GM23338 (cell line): ENCODE measurements around the gene MATCAP1.

ENCODE experiments used
- CREB1 ChIP-seq: fragments of 250-450 bp; sonication (Bioruptor Pico); IDR thresholded peaks from 2 replicates; pipeline ENCODE4 v1.5.0; 2020; ENCODE audit warnings: low read depth, mild to moderate bottlenecking, moderate library complexity
- EZH2 ChIP-seq: fragments of 200-600 bp; sonication (generic); IDR thresholded peaks from one replicate; pipeline ENCODE4 v1.8.0; 2017; ENCODE audit warnings: antibody characterized with exemption, mild to moderate bottlenecking, low read depth; ENCODE audit not compliant: unreplicated experiment
- EZH2phosphoT487 ChIP-seq: fragments of 200-600 bp; sonication (generic); IDR thresholded peaks from one replicate; pipeline ENCODE4 v1.8.1; 2018; ENCODE audit warnings: antibody characterized with exemption; ENCODE audit not compliant: unreplicated experiment
- JUNB ChIP-seq: IDR thresholded peaks from one replicate; pipeline ENCODE4 v1.6.1; 2016; ENCODE audit warnings: antibody characterized with exemption; ENCODE audit not compliant: unreplicated experiment
- NANOG ChIP-seq: IDR thresholded peaks from 2 replicates; pipeline ENCODE4 v1.6.1; 2016; ENCODE audit warnings: antibody characterized with exemption, borderline replicate concordance
- POLR2AphosphoS5 ChIP-seq: IDR thresholded peaks from 2 replicates; pipeline ENCODE4 v1.6.1; 2016; ENCODE audit warnings: antibody characterized with exemption, low read depth
- STAT1 ChIP-seq: IDR thresholded peaks from one replicate; pipeline ENCODE4 v1.6.1; 2016; ENCODE audit warnings: antibody characterized with exemption; ENCODE audit not compliant: unreplicated experiment
- TF ChIP-seq, protein P1 (sequence below), 2 experiments: fragments of 200-600 bp in 1 of 2; sonication (generic) in 1 of 2; conservative IDR thresholded peaks; 2 replicates each; pipeline versions ENCODE4 v1.5.1 to v1.6.1; 2016 to 2017; ENCODE audit warnings: antibody characterized with exemption in 2 of 2, low read depth in 2 of 2, mild to moderate bottlenecking in 2 of 2, moderate library complexity in 1 of 2
- TF ChIP-seq, protein P2 (sequence below): IDR thresholded peaks from 2 replicates; pipeline ENCODE4 v1.6.1; 2016; ENCODE audit warnings: antibody characterized with exemption
- TF ChIP-seq, protein P3 (sequence below): IDR thresholded peaks from one replicate; pipeline ENCODE4 v1.6.1; 2018; ENCODE audit warnings: antibody characterized with exemption; ENCODE audit not compliant: unreplicated experiment

DNA sequence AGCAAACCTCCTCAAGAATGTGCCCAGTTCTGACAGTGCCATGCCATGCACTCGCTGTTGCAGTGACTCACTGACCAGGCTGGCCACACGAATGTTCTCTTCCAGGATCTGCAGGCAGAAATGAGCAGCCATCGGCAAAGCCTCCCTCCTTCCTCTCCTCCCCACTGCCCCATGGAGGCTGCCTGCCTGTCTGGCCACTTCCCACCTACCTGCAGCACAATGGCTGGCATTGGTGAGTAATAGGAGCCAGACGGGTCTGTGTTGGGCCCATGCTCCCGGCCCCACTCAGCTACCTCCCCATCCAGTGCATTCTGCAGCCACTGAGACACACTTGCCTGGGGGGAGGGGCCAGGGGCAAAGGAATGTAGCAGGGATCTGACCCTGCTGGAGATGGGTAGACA, 2.8 kb upstream of the MATCAP1 start:
- TF ChIP-seq EZH2 (no peak), NANOG (no peak), CREB1 (CRISPR knock-in tag) (no peak), POLR2AphosphoS5 (no peak), EZH2phosphoT487 (no peak), JUNB (no peak), STAT1 (no peak)
- TF ChIP-seq, protein P1, sequence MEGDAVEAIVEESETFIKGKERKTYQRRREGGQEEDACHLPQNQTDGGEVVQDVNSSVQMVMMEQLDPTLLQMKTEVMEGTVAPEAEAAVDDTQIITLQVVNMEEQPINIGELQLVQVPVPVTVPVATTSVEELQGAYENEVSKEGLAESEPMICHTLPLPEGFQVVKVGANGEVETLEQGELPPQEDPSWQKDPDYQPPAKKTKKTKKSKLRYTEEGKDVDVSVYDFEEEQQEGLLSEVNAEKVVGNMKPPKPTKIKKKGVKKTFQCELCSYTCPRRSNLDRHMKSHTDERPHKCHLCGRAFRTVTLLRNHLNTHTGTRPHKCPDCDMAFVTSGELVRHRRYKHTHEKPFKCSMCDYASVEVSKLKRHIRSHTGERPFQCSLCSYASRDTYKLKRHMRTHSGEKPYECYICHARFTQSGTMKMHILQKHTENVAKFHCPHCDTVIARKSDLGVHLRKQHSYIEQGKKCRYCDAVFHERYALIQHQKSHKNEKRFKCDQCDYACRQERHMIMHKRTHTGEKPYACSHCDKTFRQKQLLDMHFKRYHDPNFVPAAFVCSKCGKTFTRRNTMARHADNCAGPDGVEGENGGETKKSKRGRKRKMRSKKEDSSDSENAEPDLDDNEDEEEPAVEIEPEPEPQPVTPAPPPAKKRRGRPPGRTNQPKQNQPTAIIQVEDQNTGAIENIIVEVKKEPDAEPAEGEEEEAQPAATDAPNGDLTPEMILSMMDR (conservative IDR thresholded peaks at IDR 0.05; ENCODE audit: low read depth in 2 of 2), result no peak
- TF ChIP-seq, protein P2, sequence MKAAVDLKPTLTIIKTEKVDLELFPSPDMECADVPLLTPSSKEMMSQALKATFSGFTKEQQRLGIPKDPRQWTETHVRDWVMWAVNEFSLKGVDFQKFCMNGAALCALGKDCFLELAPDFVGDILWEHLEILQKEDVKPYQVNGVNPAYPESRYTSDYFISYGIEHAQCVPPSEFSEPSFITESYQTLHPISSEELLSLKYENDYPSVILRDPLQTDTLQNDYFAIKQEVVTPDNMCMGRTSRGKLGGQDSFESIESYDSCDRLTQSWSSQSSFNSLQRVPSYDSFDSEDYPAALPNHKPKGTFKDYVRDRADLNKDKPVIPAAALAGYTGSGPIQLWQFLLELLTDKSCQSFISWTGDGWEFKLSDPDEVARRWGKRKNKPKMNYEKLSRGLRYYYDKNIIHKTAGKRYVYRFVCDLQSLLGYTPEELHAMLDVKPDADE, result no peak
- TF ChIP-seq, protein P3, sequence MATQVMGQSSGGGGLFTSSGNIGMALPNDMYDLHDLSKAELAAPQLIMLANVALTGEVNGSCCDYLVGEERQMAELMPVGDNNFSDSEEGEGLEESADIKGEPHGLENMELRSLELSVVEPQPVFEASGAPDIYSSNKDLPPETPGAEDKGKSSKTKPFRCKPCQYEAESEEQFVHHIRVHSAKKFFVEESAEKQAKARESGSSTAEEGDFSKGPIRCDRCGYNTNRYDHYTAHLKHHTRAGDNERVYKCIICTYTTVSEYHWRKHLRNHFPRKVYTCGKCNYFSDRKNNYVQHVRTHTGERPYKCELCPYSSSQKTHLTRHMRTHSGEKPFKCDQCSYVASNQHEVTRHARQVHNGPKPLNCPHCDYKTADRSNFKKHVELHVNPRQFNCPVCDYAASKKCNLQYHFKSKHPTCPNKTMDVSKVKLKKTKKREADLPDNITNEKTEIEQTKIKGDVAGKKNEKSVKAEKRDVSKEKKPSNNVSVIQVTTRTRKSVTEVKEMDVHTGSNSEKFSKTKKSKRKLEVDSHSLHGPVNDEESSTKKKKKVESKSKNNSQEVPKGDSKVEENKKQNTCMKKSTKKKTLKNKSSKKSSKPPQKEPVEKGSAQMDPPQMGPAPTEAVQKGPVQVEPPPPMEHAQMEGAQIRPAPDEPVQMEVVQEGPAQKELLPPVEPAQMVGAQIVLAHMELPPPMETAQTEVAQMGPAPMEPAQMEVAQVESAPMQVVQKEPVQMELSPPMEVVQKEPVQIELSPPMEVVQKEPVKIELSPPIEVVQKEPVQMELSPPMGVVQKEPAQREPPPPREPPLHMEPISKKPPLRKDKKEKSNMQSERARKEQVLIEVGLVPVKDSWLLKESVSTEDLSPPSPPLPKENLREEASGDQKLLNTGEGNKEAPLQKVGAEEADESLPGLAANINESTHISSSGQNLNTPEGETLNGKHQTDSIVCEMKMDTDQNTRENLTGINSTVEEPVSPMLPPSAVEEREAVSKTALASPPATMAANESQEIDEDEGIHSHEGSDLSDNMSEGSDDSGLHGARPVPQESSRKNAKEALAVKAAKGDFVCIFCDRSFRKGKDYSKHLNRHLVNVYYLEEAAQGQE, result no peak
